Heart right ventricle (tissue), 16 donors: ENCODE results near the gene DNASE1L2. TPM values are rescaled to one million over a fixed set of nuclear protein-coding genes. Genes with fewer than 3 reads are reported as not detected.

ENCODE experiments used
- ATAC-seq, 8 donors: fragments of 200-7000 bp; cut with Tn5 transposase; one replicate each; pipeline ENCODE4 v1.9.1; 2020; ENCODE audit warnings: mild to moderate bottlenecking in 8 of 8, moderate library complexity in 8 of 8, moderate number of reproducible peaks in 1 of 8
- DNase-seq, 2 donors: peaks; one replicate each; pipeline ENCODE4 v3.0.0-alpha.2; 2020
- H3K27ac ChIP-seq, 10 donors: fragments of 200-600 bp; sonication (generic) in 2 of 10; one replicate each; pipeline versions ENCODE4 v1.5.0 to v1.8.0; 2020 to 2022; ENCODE audit warnings: mild to moderate bottlenecking in 3 of 10
- H3K27me3 ChIP-seq, 7 donors: fragments of 200-600 bp; one replicate each; pipeline ENCODE4 v1.8.0; 2021 to 2022; ENCODE audit warnings: mild to moderate bottlenecking in 2 of 7
- H3K36me3 ChIP-seq, 9 donors: fragments of 200-600 bp; sonication (generic) in 1 of 9; one replicate each; pipeline versions ENCODE4 v1.5.0 to v1.8.0; 2020 to 2022; ENCODE audit warnings: mild to moderate bottlenecking in 2 of 9
- H3K4me1 ChIP-seq, 9 donors: fragments of 200-600 bp; sonication (generic) in 1 of 9; one replicate each; pipeline versions ENCODE4 v1.5.0 to v1.8.0; 2020 to 2022; ENCODE audit warnings: mild to moderate bottlenecking in 4 of 9
- H3K4me3 ChIP-seq, 10 donors: fragments of 200-600 bp; sonication (generic) in 2 of 10; one replicate each; pipeline versions ENCODE4 v1.5.0 to v1.8.0; 2020 to 2022; ENCODE audit warnings: mild to moderate bottlenecking in 7 of 10, moderate library complexity in 2 of 10
- H3K9me3 ChIP-seq, 11 donors: fragments of 200-600 bp in 10 of 11; sonication (generic) in 2 of 11; one replicate each; pipeline versions ENCODE4 v1.5.0 to v1.8.0; 2013 to 2022; ENCODE audit warnings: mild to moderate bottlenecking in 2 of 11, control low read depth in 1 of 11, moderate library complexity in 1 of 11
- WGBS, 2 donors: extraction: QIAGEN DNeasy Blood & Tissue Kit; methylation state at CpG; one replicate each; pipeline ENCODE4 v1.1.7; 2013; ENCODE audit warnings: inconsistent platforms in 1 of 2; 5-methylcytosine and 5-hydroxymethylcytosine counted together
- intact Hi-C, 10 donors: fragments of 100-400 bp; cut with DNase I; formaldehyde crosslinking; loops; one replicate each; pipeline versions ENCODE4 v1.11.1 to v1.14.2; 2022
- polyA plus RNA-seq, 2 donors: library from polyadenylated mRNA; stranded (reverse); fragments of 200-250 nt; gene quantifications; one replicate each; pipeline ENCODE4 v1.2.3, GENCODE V29; 2013
- total RNA-seq, 10 donors: library from RNA; stranded (reverse); fragmentation: NEBNext Ultra II Directional in 3 of 10; extraction: Animal tissue kit (Norgen Biotek cat#: 25700) in 3 of 10; gene quantifications; one replicate each; pipeline versions ENCODE4 v1.2.1 to v1.2.4, GENCODE V29; 2021 to 2023
- TF ChIP-seq, protein P1 (sequence below), 9 donors: fragments of 200-600 bp; sonication (generic) in 2 of 9; IDR thresholded peaks; one replicate each; pipeline versions ENCODE4 v1.5.0 to v1.8.0; 2021 to 2022; ENCODE audit warnings: antibody characterized with exemption in 9 of 9, mild to moderate bottlenecking in 5 of 9, moderate library complexity in 1 of 9
- donor health status: Arrhythmogenic right ventricular cardiomyopathy.
- donor health status: ischemic (EF 13 %, LVEDD 7.1; RV severe dilation, severe dysfunction).
- donor health status: healthy with polysubstance abuse.
- donor health status: DM: no; HTN: yes; CAD: no.
- donor health status: DM: no; HTN: no; CAD: no.
- donor health status: ischemic (EF 25% LVEDD 6.9; RV normal size, moderate dysfunction).
- donor health status: ischemic (EF 25% LVEDD 5.7; RV mildly dilated, moderate dysfunction).
- donor health status: healthy.
- donor health status: DM: yes; HTN: yes; CAD: no.
- donor health status: Ischemic cardiomyopathy.
- donor health status: ischemic (EF 35%, LVEDD 5.7; RV mildly dilated, moderate dysfunction).
- donor health status: nonischemic (EF 11% LVEDD 7.7; RV severe dilation, severe dysfunction).
- donor health status: DM: yes; HTN: yes; CAD: no.
- donor health status: PGD.
- donor health status: ischemic (EF 29% LVEDD 5.4; RV normal size, mild dysfunction).
- donor health status: nonischemic (EF 23%, LVEDD 6.1; RV moderate dilation, normal function).

The DNASE1L2 gene
- total and polyA plus RNA-seq, 12 donors = 0.15 to 1.2 (median 0.35) TPM; not detected in 1

DNA sequence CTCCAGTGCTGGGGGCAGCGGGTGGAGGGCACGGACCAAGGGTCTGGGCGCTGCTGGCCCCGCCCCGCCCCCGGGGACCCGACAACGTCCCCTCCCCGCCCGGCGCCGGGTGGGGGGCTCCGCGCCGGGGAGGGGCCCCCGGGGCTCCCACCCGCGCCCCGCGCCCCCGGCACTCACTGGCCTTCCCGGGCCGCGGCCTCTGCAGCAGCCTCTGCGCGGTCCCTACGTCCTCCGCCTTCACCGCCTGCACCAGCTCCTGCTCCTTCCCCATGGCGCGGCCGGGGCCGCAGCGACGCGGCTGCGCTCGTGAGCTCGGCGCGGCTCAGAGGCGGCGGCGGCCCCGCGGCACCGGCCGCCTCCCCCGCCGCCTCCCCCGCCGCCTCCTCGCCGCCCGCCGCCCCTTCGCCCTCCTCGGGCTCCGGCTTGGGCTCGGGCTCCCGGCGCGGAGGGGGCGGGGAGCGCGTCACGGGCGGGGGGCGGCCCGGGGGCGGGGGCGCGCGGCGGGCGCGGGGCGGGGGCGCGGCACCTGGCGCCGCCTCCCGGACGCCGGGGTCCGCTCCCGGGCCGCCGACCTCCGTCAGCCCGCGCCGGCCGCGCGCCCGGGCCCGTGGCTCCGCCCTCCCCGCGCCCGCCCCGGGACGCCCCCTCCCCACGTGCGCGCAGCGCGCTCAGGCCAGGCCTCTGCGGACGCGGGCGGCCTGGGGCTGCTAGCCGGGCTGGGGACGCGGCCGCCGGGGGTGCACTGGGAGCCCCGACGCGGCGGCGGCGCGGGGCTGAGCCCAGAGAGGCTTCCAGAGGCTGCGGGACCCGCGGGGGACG lies 39.9 kb upstream of the DNASE1L2 start, which contains the start of gene CASKIN1:
CASKIN1 (minus strand) TSS at position 444 of the 819 bp plus-strand sequence; CDS start at position 271, 173 bp downstream.
- TF ChIP-seq, protein P1, sequence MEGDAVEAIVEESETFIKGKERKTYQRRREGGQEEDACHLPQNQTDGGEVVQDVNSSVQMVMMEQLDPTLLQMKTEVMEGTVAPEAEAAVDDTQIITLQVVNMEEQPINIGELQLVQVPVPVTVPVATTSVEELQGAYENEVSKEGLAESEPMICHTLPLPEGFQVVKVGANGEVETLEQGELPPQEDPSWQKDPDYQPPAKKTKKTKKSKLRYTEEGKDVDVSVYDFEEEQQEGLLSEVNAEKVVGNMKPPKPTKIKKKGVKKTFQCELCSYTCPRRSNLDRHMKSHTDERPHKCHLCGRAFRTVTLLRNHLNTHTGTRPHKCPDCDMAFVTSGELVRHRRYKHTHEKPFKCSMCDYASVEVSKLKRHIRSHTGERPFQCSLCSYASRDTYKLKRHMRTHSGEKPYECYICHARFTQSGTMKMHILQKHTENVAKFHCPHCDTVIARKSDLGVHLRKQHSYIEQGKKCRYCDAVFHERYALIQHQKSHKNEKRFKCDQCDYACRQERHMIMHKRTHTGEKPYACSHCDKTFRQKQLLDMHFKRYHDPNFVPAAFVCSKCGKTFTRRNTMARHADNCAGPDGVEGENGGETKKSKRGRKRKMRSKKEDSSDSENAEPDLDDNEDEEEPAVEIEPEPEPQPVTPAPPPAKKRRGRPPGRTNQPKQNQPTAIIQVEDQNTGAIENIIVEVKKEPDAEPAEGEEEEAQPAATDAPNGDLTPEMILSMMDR (IDR thresholded peaks at IDR 0.05) = no peak
- Histone ChIP-seq H3K36me3 (no peaks in the 10 kb centered on the region), H3K27ac (no peak within 1 kb of the TSS), H3K4me3 (peak within 1 kb of the TSS; percentile 23 to 43 (median 35)), H3K4me1 (peaks cover 4 to 15% (median 10%) of the 10 kb centered on the region in 9 donors), H3K27me3 (peaks cover 14 to 59% (median 39%) of the 10 kb centered on the region in 7 donors), H3K9me3 (no peaks in the 10 kb centered on the region)
- ATAC-seq = peak in 1 of 8 donors; percentile 31
- no peak for DNase-seq
- WGBS, 2 donors = 1% methylated on average over 48 to 127 of the region's 129 CpGs
- intact Hi-C loops = loop anchor here in 1 of 10 donors (10.0 kb wide), 1 partner anchor 308 kb away; no protein-coding TSS in a partner anchor

DNA sequence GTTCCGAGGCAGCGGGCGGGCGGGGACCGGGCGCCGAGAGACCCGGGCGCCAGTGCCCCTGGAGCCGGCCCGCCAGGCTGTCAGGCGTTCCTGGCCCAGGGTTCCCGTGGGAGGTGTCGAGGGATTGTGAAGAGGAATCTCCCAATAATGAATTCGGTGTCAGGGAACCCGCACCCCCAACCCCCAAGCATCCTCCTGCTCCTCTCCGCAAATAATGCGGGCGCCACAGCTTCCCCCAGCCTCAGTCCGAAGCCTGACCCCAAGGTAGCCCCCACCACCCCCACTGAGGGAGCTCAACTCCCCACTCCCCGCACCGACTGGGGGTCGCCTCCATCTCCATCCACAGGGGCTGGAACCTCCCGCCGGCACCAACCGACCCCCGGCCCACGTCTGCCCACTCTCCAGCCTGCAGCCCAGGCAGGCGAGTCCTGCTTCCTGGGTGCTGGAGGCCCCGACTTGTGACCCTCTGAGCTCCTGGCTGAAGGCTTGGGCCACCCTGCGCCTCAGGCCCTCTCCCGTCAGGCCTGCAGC lies 39.2 kb upstream of the DNASE1L2 start:
- DNase-seq (no peak), ATAC-seq (no peak)
- WGBS, 2 donors = 24 to 40% methylated on average over 21 to 32 of the region's 32 CpGs
- H3K9me3 ChIP-seq = no peaks in the 10 kb centered on the region
- H3K36me3 ChIP-seq = no peaks in the 10 kb centered on the region
- H3K4me3 ChIP-seq = peak overlapping the region in 5 of 10 donors; percentile 10 to 28 (median 19)
- H3K27ac ChIP-seq = no peak overlapping the region
- peaks cover 14 to 59% (median 39%) of the 10 kb centered on the region in 7 donors for H3K27me3 ChIP-seq
- TF ChIP-seq, protein P1 (IDR thresholded peaks at IDR 0.05) = no peak
- intact Hi-C loops = loop anchor here in 1 of 10 donors (10.0 kb wide), 1 partner anchor 308 kb away; no protein-coding TSS in a partner anchor
- peaks cover 4 to 15% (median 10%) of the 10 kb centered on the region in 9 donors for H3K4me1 ChIP-seq

DNA sequence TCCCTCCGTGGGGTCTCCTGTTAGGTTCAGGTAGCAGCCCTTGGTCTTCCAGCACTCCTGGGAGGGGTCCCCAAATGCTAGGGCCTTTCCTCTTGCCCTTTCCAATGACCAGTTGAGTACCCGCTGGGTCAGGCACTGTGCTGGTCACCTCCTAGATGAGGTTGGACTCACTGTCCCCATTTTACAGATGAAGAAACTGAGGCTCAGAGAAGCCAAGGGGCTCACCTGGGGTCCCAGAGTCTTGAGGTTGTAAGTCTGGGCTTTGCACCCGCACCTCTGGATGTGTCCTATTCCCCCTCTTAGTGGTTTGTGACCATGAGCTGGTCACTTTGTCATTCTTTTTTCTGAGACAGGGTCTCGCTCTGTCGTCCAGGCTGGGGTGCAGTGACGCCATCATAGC lies 38.5 kb upstream of the DNASE1L2 start:
- H3K4me3 ChIP-seq = no peak overlapping the region
- intact Hi-C loops = loop anchor here in 1 of 10 donors (10.0 kb wide), 1 partner anchor 307 kb away; no protein-coding TSS in a partner anchor
- H3K9me3 ChIP-seq = no peaks in the 10 kb centered on the region
- H3K36me3 ChIP-seq = no peaks in the 10 kb centered on the region
- H3K4me1 ChIP-seq = peaks cover 4 to 15% (median 10%) of the 10 kb centered on the region in 9 donors
- 80 to 87% methylated on average over 6 of the region's 6 CpGs for WGBS, 2 donors
- H3K27me3 ChIP-seq = peaks cover 14 to 59% (median 39%) of the 10 kb centered on the region in 7 donors
- ATAC-seq (no peak), DNase-seq (no peak)
- H3K27ac ChIP-seq = no peak overlapping the region
- TF ChIP-seq, protein P1 (IDR thresholded peaks at IDR 0.05) = no peak

DNA sequence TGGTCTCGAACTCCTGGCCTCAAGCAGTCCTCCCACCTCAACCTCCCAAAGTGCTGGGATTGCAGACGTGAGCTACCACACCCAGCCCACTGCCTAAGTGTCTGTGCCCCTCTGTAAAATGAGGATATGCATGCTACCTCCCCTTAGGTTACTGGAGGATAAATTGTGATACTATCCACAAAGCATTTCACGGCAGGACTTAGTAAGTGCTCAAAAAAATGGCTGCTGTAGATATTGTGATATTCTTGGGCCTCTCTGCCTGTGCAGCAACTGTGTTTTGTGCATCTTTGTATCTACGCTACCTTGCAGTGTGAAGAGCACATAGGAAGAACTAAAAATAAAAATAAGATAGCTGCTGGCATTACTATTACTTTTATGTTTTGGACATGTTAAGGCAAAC lies 38.0 kb upstream of the DNASE1L2 start:
- WGBS, 2 donors = 62 to 68% methylated on average over 4 of the region's 4 CpGs
- H3K9me3 ChIP-seq = no peaks in the 10 kb centered on the region
- DNase-seq = no peak
- peaks cover 4 to 15% (median 10%) of the 10 kb centered on the region in 9 donors for H3K4me1 ChIP-seq
- H3K27me3 ChIP-seq = peaks cover 14 to 59% (median 39%) of the 10 kb centered on the region in 7 donors
- no peaks in the 10 kb centered on the region for H3K36me3 ChIP-seq
- ATAC-seq = no peak
- H3K27ac ChIP-seq = no peak overlapping the region
- H3K4me3 ChIP-seq = no peak overlapping the region
- TF ChIP-seq, protein P1 (IDR thresholded peaks at IDR 0.05) = no peak
- intact Hi-C loops = loop anchor here in 1 of 10 donors (10.0 kb wide), 1 partner anchor 307 kb away; no protein-coding TSS in a partner anchor
